HEK293T (cell line): ENCODE results near the gene CBX6.

ENCODE experiments used
- FOXK2 ChIP-seq: fragments of 450-650 bp; IDR thresholded peaks from 2 replicates; pipeline ENCODE4 v1.6.1; 2016; ENCODE audit warnings: mild to moderate bottlenecking
- HDGF ChIP-seq: fragments of 450-650 bp; IDR thresholded peaks from 2 replicates; pipeline ENCODE4 v1.6.1; 2017; ENCODE audit warnings: antibody characterized with exemption, borderline replicate concordance
- L3MBTL2 ChIP-seq: fragments of 450-650 bp; conservative IDR thresholded peaks from 2 replicates; pipeline ENCODE4 v1.6.1; 2016; ENCODE audit warnings: mild to moderate bottlenecking
- NFRKB ChIP-seq: fragments of 450-650 bp; IDR thresholded peaks from 2 replicates; pipeline ENCODE4 v1.6.1; 2016; ENCODE audit warnings: mild to moderate bottlenecking, moderate library complexity
- SP1 ChIP-seq: fragments of 450-650 bp; IDR thresholded peaks from 2 replicates; pipeline ENCODE4 v1.6.1; 2017
- SUZ12 ChIP-seq: fragments of 450-650 bp; IDR thresholded peaks from 2 replicates; pipeline ENCODE4 v1.6.1; 2016; ENCODE audit warnings: mild to moderate bottlenecking

GRCh38 chr22:38867124-38867455 is 4.9 kb downstream of the CBX6 start:
- no peak for TF ChIP-seq L3MBTL2
- TF ChIP-seq SUZ12, result no peak
- TF ChIP-seq NFRKB, result no peak
- TF ChIP-seq SP1, result no peak
- TF ChIP-seq FOXK2, result no peak
- TF ChIP-seq HDGF, result no peak
